Measurements from ENCODE around the gene FZD7.

- TF ChIP-seq CTCF (IDR thresholded peaks at IDR 0.05) (no peak), POLR2A (IDR thresholded peaks at IDR 0.05) (no peak)
These were observed 25.7 kb upstream of the FZD7 start for GRCh38 chr2:202007983-202008354.

Measured in body of pancreas (tissue), 4 donors.